H9 (cell line): Measurements from ENCODE around the gene GAS2. TPM values are rescaled to one million over a fixed set of nuclear protein-coding genes. Genes with fewer than 3 reads are reported as not detected.

Experiments
- DNase-seq: peaks from one replicate; pipeline ENCODE4 v3.0.0-alpha.2; 2017
- H2AFZ ChIP-seq: one replicate; pipeline ENCODE4 v1.6.1; 2013; ENCODE audit warnings: mild to moderate bottlenecking, low read length, control low read depth, moderate library complexity
- H2AK5ac ChIP-seq: 2 replicates; pipeline ENCODE4 v1.6.1; 2013; ENCODE audit warnings: low read length, control low read depth, mixed read lengths; ENCODE audit not compliant: insufficient read length
- H2BK120ac ChIP-seq: one replicate; pipeline ENCODE4 v1.6.1; 2013; ENCODE audit warnings: low read depth, mild to moderate bottlenecking, low read length, control low read depth, inconsistent platforms; ENCODE audit not compliant: poor library complexity, severe bottlenecking
- H2BK12ac ChIP-seq: 2 replicates; pipeline ENCODE4 v1.6.1; 2013; ENCODE audit warnings: low read length, control low read depth, mixed read lengths, low read depth; ENCODE audit not compliant: insufficient read length
- H2BK15ac ChIP-seq: 2 replicates; pipeline ENCODE4 v1.6.1; 2013; ENCODE audit warnings: low read depth, low read length, control low read depth
- H2BK20ac ChIP-seq: one replicate; pipeline ENCODE4 v1.6.1; 2013; ENCODE audit warnings: low read depth, mild to moderate bottlenecking, low read length, control low read depth, inconsistent platforms; ENCODE audit not compliant: poor library complexity, severe bottlenecking
- H2BK5ac ChIP-seq: 2 replicates; pipeline ENCODE4 v1.6.1; 2013; ENCODE audit warnings: low read length, control low read depth, mixed read lengths; ENCODE audit not compliant: insufficient read length
- H3K14ac ChIP-seq: 2 replicates; pipeline ENCODE4 v1.6.1; 2013; ENCODE audit warnings: low read length, control low read depth; ENCODE audit not compliant: insufficient read depth
- H3K18ac ChIP-seq: 2 replicates; pipeline ENCODE4 v1.6.1; 2013; ENCODE audit warnings: low read depth, mild to moderate bottlenecking, mixed read lengths, low read length, control low read depth; ENCODE audit not compliant: insufficient read length
- H3K23ac ChIP-seq: 2 replicates; pipeline ENCODE4 v1.6.1; 2013; ENCODE audit warnings: low read length, control low read depth, mixed read lengths, low read depth; ENCODE audit not compliant: insufficient read length
- H3K23me2 ChIP-seq: 2 replicates; pipeline ENCODE4 v1.6.1; 2013; ENCODE audit warnings: low read depth, mild to moderate bottlenecking, mixed read lengths, low read length, control low read depth; ENCODE audit not compliant: insufficient read length, poor library complexity, severe bottlenecking
- H3K27ac ChIP-seq: 2 replicates; pipeline ENCODE4 v1.5.1; 2013; ENCODE audit warnings: low read length, control low read depth, mixed read lengths, low read depth; ENCODE audit not compliant: insufficient read length
- H3K27me3 ChIP-seq: 2 replicates; pipeline ENCODE4 v1.6.1; 2013; ENCODE audit warnings: low read length, control low read depth, inconsistent platforms; ENCODE audit not compliant: insufficient read depth
- H3K4ac ChIP-seq: 2 replicates; pipeline ENCODE4 v1.6.1; 2013; ENCODE audit warnings: low read depth, mild to moderate bottlenecking, control low read depth, inconsistent platforms, low read length, moderate library complexity
- H3K4me1 ChIP-seq: 2 replicates; pipeline ENCODE4 v1.6.1; 2013; ENCODE audit warnings: low read length, control low read depth, inconsistent platforms; ENCODE audit not compliant: insufficient read depth
- H3K4me2 ChIP-seq: 2 replicates; pipeline ENCODE4 v1.6.1; 2013; ENCODE audit warnings: low read length, control low read depth, mixed read lengths; ENCODE audit not compliant: insufficient read length, insufficient read depth
- H3K56ac ChIP-seq: 2 replicates; pipeline ENCODE4 v1.6.1; 2013; ENCODE audit warnings: low read depth, mild to moderate bottlenecking, mixed read lengths, low read length, control low read depth; ENCODE audit not compliant: insufficient read length
- H3K79me1 ChIP-seq: 2 replicates; pipeline ENCODE4 v1.6.1; 2013; ENCODE audit warnings: low read depth, mild to moderate bottlenecking, moderate library complexity, low read length, control low read depth, inconsistent platforms; ENCODE audit not compliant: insufficient read depth, poor library complexity, severe bottlenecking
- H3K79me2 ChIP-seq: 2 replicates; pipeline ENCODE4 v1.6.1; 2013; ENCODE audit warnings: low read length, control low read depth, inconsistent platforms; ENCODE audit not compliant: insufficient read depth
- H3K9ac ChIP-seq: 2 replicates; pipeline ENCODE4 v1.6.1; 2013; ENCODE audit warnings: low read length, control low read depth, mixed read lengths; ENCODE audit not compliant: insufficient read length; ENCODE audit errors: extremely low read depth
- H3K9me3 ChIP-seq: one replicate; pipeline ENCODE4 v1.6.1; 2013; ENCODE audit warnings: low read depth, low read length, inconsistent platforms; ENCODE audit not compliant: control insufficient read depth
- H3T11ph ChIP-seq: one replicate; pipeline ENCODE4 v1.6.1; 2013; ENCODE audit warnings: mild to moderate bottlenecking, low read length, control low read depth, inconsistent platforms
- H4K20me1 ChIP-seq: one replicate; pipeline ENCODE4 v1.6.1; 2013; ENCODE audit not compliant: control insufficient read depth, insufficient read length, insufficient read depth
- H4K5ac ChIP-seq: 2 replicates; pipeline ENCODE4 v1.6.1; 2013; ENCODE audit warnings: low read depth, mild to moderate bottlenecking, mixed read lengths, low read length, control low read depth; ENCODE audit not compliant: insufficient read length
- H4K8ac ChIP-seq: replicated peaks from 2 replicates; pipeline ENCODE4 v1.6.1; 2013; ENCODE audit warnings: low read length, control low read depth, mixed read lengths, low read depth; ENCODE audit not compliant: insufficient read length
- H4K91ac ChIP-seq: 2 replicates; pipeline ENCODE4 v1.6.1; 2013; ENCODE audit warnings: low read depth, mild to moderate bottlenecking, moderate library complexity, mixed read lengths, low read length, control low read depth; ENCODE audit not compliant: insufficient read length
- H3K27ac Mint-ChIP-seq, 3 experiments: 2 replicates in 2 of 3; 3 replicates in 1 of 3; pipeline ENCODE4 v1.8.0; 2020 to 2021; ENCODE audit warnings: mixed read lengths in 3 of 3, mild to moderate bottlenecking in 1 of 3, moderate library complexity in 1 of 3
- H3K27me3 Mint-ChIP-seq: 2 replicates; pipeline ENCODE4 v1.8.0; 2021; ENCODE audit warnings: low read depth, mild to moderate bottlenecking, moderate library complexity, mixed read lengths
- H3K36me3 Mint-ChIP-seq, 3 experiments: 2 replicates in 2 of 3; 3 replicates in 1 of 3; pipeline ENCODE4 v1.8.0; 2020 to 2021; ENCODE audit warnings: low read depth in 3 of 3, mixed read lengths in 3 of 3; ENCODE audit not compliant: insufficient read depth in 1 of 3
- H3K4me1 Mint-ChIP-seq, 2 experiments: 2 replicates each; pipeline ENCODE4 v1.8.0; 2020; ENCODE audit warnings: mixed read lengths in 2 of 2
- H3K4me3 Mint-ChIP-seq, 2 experiments: 2 replicates in 1 of 2; 3 replicates in 1 of 2; pipeline ENCODE4 v1.8.0; 2020 to 2021; ENCODE audit warnings: mild to moderate bottlenecking in 2 of 2, mixed read lengths in 2 of 2, moderate library complexity in 1 of 2
- H3K9me3 Mint-ChIP-seq, 2 experiments: 2 replicates in 1 of 2; 3 replicates in 1 of 2; pipeline ENCODE4 v1.8.0; 2020; ENCODE audit warnings: mild to moderate bottlenecking in 2 of 2, mixed read lengths in 2 of 2, moderate library complexity in 1 of 2
- CTCF ChIP-seq: fragments of 200-600 bp; sonication (generic); conservative IDR thresholded peaks from 3 replicates; pipeline ENCODE4 v1.8.0; 2021; ENCODE audit warnings: antibody characterized with exemption, mild to moderate bottlenecking
- WGBS: extraction: QIAGEN DNeasy Blood & Tissue Kit; methylation state at CpG from one replicate; pipeline ENCODE4 v1.1.7; 2013; ENCODE audit warnings: missing lambda C conversion rate, low lambda C conversion rate, mixed read lengths; ENCODE audit not compliant: insufficient read length; ENCODE audit errors: extremely low coverage; 5-methylcytosine and 5-hydroxymethylcytosine counted together
- total RNA-seq: library from RNA; stranded (reverse); gene quantifications from 2 replicates; pipeline ENCODE4 v1.2.1, GENCODE V29; 2021

The GAS2 gene
- total RNA-seq, 1 experiment from 2014 or later, result 1.7 TPM

- H4K8ac ChIP-seq, result no peak overlapping the region
- peaks cover 5% of the 10 kb centered on the region for H3K9me3 ChIP-seq
- H2BK15ac ChIP-seq, result no peak overlapping the region
- Mint-ChIP-seq H3K36me3 (peaks cover 4 to 5% (median 4%) of the 10 kb centered on the region in 3 experiments; a peak in 6 of 7 replicates), H3K27me3 (no peaks in the 10 kb centered on the region), H3K4me1 (peaks cover 5% of the 10 kb centered on the region in 2 experiments), H3K27ac (no peak overlapping the region), H3K9me3 (peaks cover 9 to 11% of the 10 kb centered on the region in 2 experiments; a peak in 4 of 5 replicates), H3K4me3 (no peak overlapping the region)
- H2AK5ac ChIP-seq, result no peak overlapping the region
- H3K23ac ChIP-seq, result no peak overlapping the region
- H3K79me1 ChIP-seq, result no peaks in the 10 kb centered on the region
- H2BK20ac ChIP-seq, result no peak overlapping the region
- no CpG with 5 or more reads among the region's 3 CpGs for WGBS
- no peak overlapping the region for H3K14ac ChIP-seq
- no peaks in the 10 kb centered on the region for H4K20me1 ChIP-seq
- no peak overlapping the region for H2AFZ ChIP-seq
- no peak overlapping the region for H3K27ac ChIP-seq
- H3K4me2 ChIP-seq, result no peak overlapping the region
- H2BK5ac ChIP-seq, result no peak overlapping the region
- H3K4me1 ChIP-seq, result no peaks in the 10 kb centered on the region
- H3K9ac ChIP-seq, result no peak overlapping the region
- H3K4ac ChIP-seq, result no peak overlapping the region
- H4K91ac ChIP-seq, result no peak overlapping the region
- no peak overlapping the region for H3K56ac ChIP-seq
- H3K23me2 ChIP-seq, result no peaks in the 10 kb centered on the region
- no peaks in the 10 kb centered on the region for H3K27me3 ChIP-seq
- H3K79me2 ChIP-seq, result no peaks in the 10 kb centered on the region
- no peak overlapping the region for H2BK12ac ChIP-seq
- H4K5ac ChIP-seq, result no peak overlapping the region
- no peak overlapping the region for H3K18ac ChIP-seq
- DNase-seq, result no peak
- no peak overlapping the region for H3T11ph ChIP-seq
- TF ChIP-seq CTCF, result no peak
- no peak overlapping the region for H2BK120ac ChIP-seq
Observed at GRCh38 chr11:22809893-22810292, 143.5 kb downstream of the GAS2 start.
